ENCODE measurements around the gene OR52E8. TPM values are rescaled to one million over a fixed set of nuclear protein-coding genes. Genes with fewer than 3 reads are reported as not detected.

The OR52E8 gene
- total RNA-seq, 1 donor from 2014 or later, result not detected

DNA sequence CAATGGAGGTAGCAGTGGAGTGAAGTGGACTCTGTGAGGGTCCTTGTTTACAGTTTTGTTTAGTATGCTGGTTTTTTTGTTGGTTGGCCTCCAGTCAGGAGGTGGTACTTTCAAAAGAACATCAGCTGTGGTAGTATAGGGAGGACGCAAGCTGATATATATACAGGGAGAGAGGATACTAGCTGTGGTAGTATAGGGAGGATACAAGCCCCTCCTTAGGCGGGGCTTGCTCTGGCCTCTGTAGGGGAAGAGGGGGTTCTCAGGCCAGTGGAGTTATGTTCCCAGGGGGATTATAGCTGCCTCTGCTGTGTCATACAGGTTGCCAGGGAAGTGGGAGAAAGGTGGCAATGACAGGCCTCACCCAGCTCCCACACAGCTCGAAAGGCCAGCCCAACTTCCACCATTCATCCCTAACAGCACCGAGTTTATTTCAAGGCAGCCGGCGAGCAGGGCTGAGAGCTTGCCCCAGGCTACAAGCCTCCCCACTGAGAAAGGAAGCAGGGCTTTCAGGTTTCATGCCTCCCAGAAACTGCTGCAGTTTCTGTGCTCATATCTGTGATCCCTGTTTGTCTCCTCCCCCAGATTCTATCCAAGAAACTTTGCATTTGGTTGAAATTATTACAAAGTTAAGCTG, 26.2 kb downstream of the OR52E8 start:
- no peaks in the 10 kb centered on the region for H3K36me3 Mint-ChIP-seq (ENCODE audit: low read depth)
- no peak overlapping the region for H3K27ac Mint-ChIP-seq (ENCODE audit: unreplicated experiment)
- no peaks in the 10 kb centered on the region for H3K4me1 Mint-ChIP-seq
- H3K4me3 Mint-ChIP-seq, result no peak overlapping the region
- no peak for DNase-seq (ENCODE audit: low read depth, low spot score)
- no peaks in the 10 kb centered on the region for H3K27me3 Mint-ChIP-seq (ENCODE audit: low read depth)
- H3K9me3 Mint-ChIP-seq, result peaks cover 2% of the 10 kb centered on the region
- TF ChIP-seq, protein P1, sequence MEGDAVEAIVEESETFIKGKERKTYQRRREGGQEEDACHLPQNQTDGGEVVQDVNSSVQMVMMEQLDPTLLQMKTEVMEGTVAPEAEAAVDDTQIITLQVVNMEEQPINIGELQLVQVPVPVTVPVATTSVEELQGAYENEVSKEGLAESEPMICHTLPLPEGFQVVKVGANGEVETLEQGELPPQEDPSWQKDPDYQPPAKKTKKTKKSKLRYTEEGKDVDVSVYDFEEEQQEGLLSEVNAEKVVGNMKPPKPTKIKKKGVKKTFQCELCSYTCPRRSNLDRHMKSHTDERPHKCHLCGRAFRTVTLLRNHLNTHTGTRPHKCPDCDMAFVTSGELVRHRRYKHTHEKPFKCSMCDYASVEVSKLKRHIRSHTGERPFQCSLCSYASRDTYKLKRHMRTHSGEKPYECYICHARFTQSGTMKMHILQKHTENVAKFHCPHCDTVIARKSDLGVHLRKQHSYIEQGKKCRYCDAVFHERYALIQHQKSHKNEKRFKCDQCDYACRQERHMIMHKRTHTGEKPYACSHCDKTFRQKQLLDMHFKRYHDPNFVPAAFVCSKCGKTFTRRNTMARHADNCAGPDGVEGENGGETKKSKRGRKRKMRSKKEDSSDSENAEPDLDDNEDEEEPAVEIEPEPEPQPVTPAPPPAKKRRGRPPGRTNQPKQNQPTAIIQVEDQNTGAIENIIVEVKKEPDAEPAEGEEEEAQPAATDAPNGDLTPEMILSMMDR (conservative IDR thresholded peaks at IDR 0.05), result no peak

DNA sequence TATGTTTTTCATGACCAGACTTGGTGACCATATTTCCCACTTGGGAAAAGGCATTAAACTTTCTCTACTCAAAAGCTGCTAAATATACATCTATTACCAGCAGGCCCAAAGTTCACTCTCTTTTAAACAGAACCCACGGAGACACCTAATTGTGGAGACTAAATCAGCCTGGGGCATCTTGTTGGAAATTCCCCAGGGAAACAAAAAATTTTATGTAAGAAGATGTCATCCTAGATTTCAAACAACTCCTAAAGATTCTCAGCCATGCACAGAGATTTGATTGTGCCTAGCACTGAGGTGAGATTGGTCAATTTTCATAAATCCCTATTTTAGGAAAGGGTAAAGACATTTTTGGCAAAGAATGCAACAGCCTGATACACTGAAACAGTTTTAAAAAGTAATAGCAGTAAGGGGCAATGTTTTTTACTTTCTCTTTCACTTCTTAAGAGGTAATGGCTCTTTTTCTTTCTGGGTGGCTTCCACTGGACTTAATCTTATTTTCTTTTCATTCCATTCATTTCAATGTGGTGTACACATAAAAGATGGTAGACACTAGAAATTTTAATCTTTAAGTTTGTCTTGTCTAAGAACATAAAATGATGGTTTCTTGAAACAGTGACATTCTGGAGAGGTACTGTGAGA, 39.1 kb downstream of the OR52E8 start:
- Mint-ChIP-seq H3K4me3 (no peak overlapping the region), H3K36me3 (ENCODE audit: low read depth) (no peaks in the 10 kb centered on the region), H3K27ac (ENCODE audit: unreplicated experiment) (no peak overlapping the region), H3K27me3 (ENCODE audit: low read depth) (no peaks in the 10 kb centered on the region), H3K4me1 (no peaks in the 10 kb centered on the region), H3K9me3 (no peaks in the 10 kb centered on the region)
- TF ChIP-seq, protein P1 (conservative IDR thresholded peaks at IDR 0.05), result no peak
- DNase-seq (ENCODE audit: low read depth, low spot score), result no peak

DNA sequence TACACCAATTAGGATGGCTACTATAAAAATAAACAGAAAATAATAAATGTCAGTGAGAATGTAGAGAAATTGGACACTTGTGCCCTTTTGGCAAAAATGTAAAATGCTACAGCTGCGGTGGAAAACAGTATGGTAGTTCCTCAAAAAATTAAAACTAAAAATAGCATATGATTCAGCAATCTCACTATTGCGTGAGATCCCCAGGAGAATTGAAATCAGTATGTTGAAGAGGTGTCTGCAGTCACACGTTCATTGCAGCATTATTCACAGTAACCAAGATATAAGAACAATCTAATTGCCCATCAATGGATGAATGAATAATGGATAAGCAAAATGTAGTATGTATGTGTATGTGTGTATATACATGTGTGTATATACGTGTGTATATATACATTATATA, 42.0 kb downstream of the OR52E8 start:
- no peaks in the 10 kb centered on the region for H3K36me3 Mint-ChIP-seq (ENCODE audit: low read depth)
- no peak overlapping the region for H3K27ac Mint-ChIP-seq (ENCODE audit: unreplicated experiment)
- no peak for DNase-seq (ENCODE audit: low read depth, low spot score)
- H3K9me3 Mint-ChIP-seq, result no peaks in the 10 kb centered on the region
- no peak overlapping the region for H3K4me3 Mint-ChIP-seq
- TF ChIP-seq, protein P1 (conservative IDR thresholded peaks at IDR 0.05), result no peak
- no peaks in the 10 kb centered on the region for H3K4me1 Mint-ChIP-seq
- no peaks in the 10 kb centered on the region for H3K27me3 Mint-ChIP-seq (ENCODE audit: low read depth)

DNA sequence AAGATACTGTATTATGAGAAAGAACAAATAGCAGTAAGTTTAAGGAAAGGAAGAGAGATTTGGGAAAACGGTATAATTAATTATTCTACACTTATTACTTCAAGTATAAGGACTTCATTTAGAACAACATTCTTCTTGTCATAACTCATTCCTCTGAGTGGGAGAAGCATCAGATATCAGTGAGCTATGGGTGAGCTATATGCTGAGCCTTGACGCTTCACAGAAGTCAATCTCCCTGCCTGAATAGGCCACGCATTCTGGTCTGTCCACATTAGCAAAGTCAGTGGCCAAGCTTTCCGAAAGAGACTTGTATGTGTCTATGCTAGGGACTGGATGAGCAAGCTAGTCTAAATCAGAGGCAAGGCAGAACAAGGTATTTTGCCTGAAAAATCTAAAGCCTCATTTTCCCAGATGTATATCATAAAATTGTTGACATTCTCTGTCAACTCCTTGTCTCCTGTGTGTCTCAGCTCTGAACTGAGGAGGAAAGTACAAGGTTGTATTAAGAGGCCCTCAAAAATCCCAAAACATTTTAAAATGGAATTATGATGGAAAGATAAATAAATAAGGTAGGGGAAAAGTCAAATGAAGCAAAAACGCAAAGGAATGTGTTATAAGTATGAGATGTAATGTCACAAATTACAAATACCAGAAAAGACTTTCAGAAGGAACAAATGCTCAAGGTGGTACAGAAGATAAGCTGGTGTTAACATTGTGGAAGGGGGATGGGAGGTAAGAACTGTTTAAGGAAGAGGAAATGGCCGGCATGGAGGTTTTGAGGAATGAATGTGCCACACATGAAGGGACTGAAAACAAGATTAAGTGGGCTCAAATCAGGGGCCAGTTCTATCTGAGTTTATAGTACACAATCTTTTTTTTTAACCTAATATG, 47.3 kb downstream of the OR52E8 start:
- TF ChIP-seq, protein P1 (conservative IDR thresholded peaks at IDR 0.05), result no peak
- H3K9me3 Mint-ChIP-seq, result no peaks in the 10 kb centered on the region

DNA sequence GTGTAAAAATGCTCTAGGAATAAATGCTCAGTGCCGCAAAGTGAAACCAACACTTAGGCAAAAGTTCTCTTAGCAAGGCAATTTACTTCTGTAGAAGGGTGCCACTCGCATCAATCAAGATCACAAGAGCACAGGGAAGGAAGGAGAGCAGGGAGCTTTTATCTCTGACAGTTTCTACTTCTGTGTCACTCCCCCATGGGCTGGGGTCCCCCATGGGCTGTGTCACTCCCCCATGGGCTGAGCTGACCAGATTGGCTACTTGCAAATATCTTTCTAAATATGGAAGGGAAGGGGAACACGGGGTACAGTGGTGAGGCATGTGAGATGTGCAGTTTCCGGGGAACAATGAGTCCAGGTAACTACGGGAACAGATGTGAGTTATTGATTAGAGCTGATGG, 48.4 kb downstream of the OR52E8 start:
- TF ChIP-seq, protein P1 (conservative IDR thresholded peaks at IDR 0.05), result no peak
- no peak for DNase-seq (ENCODE audit: low read depth, low spot score)
- Mint-ChIP-seq H3K36me3 (ENCODE audit: low read depth) (no peaks in the 10 kb centered on the region), H3K9me3 (peaks cover 4% of the 10 kb centered on the region), H3K27me3 (ENCODE audit: low read depth) (peaks cover 17% of the 10 kb centered on the region), H3K27ac (ENCODE audit: unreplicated experiment) (no peak overlapping the region), H3K4me3 (peak overlapping the region; percentile 87), H3K4me1 (no peaks in the 10 kb centered on the region)

More for the DNA sequence above, 47.3 kb downstream of the OR52E8 start:
- Mint-ChIP-seq H3K36me3 (ENCODE audit: low read depth) (no peaks in the 10 kb centered on the region), H3K4me3 (no peak overlapping the region), H3K4me1 (no peaks in the 10 kb centered on the region), H3K27me3 (ENCODE audit: low read depth) (peaks cover 14% of the 10 kb centered on the region), H3K27ac (ENCODE audit: unreplicated experiment) (no peak overlapping the region)
- no peak for DNase-seq (ENCODE audit: low read depth, low spot score)
